Stimulated activated CD8-positive, alpha-beta memory T cell treated with anti-CD3 and anti-CD28 coated beads, Interleukin-2, amount 100 ng/mL, for 48 hours (primary cell): ENCODE data around the gene NSG1.

Source experiments
- DNase-seq, 2 donors: peaks; one replicate each; pipeline ENCODE4 v3.0.0-alpha.2; 2020; ENCODE audit warnings: low read depth in 2 of 2

Gene NSG1

DNA sequence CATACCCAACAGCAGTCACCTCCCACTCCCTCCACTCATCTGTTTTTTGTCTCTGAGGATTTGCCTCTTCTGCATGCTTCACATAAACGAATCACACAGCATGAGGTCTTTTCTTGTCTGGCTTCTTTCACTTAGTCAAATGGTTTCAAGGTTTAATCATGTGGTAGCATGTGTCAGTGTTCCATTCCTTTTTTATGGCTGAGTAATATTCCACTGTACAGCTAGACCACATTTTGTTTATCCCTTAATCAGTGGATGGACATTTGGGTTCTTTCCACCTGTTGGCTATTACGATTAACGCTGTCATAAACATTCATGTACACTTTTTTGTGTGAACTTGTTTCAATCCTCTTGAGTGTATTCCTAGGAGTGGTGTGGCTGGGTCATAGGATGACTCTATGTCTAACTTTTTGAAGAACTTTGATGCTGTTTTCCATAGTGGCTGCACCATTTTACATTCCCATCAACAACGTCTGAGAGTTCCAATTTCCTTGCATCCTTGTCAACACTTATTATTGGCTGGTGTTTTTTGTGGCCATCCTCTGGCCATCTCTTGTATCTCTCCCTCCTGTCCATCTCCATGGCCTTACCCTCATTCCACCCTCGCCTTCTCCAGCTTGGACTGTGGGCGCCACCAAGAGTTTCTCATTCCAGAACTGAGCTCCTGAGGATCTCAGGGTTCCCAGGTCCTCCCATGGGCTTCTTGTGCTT, 12.4 kb upstream of the NSG1 start:
- no peak for DNase-seq

DNA sequence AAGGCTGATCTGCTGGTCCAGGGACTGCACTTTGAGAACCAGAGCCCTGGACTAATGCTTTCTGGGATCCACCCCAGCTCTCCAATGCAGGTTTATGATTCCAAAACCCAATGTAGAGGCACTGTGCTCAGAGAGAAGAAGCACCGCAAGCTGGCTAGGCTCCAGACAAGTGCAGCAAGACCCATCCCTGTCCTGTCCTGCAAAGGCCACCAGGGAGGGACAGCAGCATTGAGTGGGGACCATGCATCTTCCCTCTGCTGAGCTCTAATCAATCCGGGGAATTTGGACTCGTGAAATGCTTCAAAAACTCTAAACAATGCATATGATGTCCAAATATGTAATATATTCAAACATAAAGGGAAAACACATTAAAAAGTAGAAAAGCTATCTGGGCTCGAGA, 10.8 kb upstream of the NSG1 start:
- no peak for DNase-seq

DNA sequence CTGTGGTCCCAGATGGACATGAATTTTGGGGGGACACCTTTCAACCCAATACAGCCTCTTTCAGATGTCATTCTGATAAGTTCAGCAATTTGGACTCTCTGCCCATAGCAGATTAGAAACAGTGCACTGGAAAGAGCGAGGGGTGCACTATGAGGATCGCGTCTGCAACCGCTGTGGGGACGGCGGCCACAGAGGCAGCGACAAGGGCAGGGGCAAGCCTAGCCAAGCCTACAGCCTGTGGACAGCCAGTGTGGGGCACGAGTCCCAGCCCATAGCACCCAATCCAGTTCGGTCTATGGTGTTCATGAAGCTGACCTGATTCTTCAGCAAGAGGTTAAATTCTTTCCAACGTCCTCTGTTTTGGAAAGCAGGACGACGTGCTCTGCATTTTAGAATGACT, 9.7 kb upstream of the NSG1 start:
- no peak for DNase-seq

DNA sequence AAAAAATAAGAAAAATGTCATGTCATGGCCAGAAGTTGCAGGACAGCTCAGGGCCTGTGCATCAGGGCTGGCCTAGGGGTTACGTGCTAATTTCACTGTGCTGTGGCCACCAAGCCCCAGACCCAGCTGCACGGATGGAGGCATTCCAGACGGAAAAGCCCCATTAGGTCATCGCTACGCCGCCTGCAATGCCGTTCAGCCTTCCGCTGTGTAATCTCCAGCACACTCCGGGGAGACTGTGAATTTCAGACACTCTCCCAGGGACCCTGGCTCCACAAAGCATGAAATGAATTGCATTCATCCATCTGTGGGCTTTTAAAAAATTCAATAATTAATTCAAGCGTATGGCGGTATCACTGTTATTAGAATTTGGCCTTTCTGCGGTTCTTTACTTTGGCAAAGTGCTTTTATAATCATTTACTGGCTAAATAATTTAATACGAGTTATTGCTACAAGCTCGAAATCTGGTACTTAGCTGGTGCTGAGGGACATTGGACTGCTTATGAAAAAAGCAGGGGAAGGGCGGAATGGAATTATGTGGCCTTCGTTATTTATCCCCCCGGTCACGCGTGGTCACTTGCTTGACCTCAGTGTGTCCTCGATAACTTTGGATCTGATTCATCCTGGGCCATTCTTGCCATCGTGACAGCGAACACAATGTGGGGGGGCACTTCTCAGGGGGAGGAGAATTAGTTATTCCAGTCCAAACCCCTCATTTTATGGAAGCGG, 9.0 kb upstream of the NSG1 start:
- no peak for DNase-seq

DNA sequence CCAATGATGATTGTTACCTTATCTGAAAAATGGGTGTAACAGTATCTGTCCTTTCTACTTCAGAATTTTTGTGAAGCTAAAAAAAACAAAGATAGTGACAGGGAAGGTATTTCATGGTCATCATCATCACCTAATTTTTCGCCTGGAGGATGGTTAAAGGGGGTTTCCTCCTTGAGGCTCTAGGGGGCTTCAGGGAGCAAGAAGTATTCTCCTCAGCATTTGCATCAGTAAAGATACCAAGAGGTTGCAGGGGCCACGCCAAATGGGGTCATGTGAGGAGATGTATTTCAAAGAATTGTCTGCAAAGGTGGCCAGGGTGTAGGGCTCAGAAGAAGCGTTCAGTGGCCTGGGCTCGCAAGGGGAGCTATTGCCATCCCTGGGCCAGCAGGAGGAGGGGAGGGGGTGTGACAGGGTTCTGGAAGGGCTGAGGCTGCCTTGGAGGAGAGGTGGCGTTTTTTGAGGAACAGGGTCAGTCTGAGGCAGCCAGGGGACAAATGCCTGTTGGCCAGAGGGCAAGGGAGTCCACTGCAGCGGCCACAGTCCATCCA, 7.3 kb upstream of the NSG1 start:
- no peak for DNase-seq

DNA sequence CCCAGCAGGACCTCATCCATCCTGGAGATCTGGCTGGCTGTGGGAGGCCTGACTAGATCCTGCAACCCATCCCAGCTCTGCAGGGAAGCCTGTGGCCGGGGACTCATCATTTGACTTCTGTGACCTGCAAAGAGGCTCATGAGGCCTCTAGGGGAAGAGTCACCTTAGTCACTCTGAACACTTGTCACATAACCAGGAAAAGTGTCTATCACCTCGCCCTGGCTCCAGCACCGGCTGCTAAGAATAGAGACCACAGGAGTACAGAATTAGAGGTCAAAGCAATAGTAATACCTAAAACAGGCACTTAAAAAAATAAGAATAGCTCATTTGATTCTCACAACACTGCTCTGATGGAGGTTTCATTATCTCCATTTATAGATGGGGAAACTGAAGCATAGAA, 3.8 kb upstream of the NSG1 start:
- DNase-seq, result no peak

DNA sequence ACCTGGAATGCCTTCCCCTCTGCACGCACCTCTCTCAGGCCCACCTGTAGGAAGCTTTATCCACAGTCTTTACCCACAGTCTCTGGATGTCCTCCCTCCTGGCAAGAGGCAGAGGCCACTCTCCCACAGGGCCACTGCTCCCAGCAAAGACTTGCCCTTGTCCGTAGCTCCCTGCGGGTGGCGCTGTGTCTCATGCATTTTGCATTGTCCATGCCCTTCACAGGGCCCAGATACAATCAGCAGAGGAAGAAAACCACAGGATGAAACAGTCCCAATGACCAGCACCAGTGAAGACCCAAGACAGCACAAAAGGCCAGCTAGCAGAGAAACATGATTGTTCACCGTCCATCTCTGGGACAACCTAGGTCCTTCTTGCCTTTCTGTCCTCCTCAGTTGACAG, 2.1 kb upstream of the NSG1 start:
- no peak for DNase-seq

DNA sequence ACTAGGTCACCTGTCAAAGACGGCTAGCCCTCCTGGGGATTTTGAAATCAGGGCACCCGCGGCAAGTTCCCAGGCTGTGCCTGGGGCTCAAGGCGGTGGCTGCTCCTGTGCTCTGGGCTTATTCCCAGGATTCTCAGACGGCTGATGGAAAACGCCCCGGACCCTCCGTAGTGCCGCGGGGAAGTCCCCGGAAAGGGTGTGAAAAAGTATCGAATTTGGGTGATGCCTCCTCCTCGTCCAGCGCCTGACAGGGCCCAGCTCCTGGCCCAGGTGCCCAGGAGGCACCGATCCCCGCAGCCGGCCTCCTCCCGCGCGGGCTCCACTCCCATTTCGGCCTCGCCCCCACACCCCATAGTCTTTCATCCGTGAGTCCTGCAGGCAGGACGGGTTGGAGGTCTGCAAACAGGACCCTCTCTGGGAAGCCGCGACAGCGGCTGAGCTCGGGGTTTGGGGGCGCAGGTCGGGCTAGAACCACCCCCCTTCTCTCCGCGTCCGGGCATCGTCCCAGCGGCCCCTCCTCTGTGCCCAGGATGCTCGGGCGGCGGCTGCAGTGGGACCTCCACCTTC, 1.1 kb upstream of the NSG1 start:
- no peak for DNase-seq

DNA sequence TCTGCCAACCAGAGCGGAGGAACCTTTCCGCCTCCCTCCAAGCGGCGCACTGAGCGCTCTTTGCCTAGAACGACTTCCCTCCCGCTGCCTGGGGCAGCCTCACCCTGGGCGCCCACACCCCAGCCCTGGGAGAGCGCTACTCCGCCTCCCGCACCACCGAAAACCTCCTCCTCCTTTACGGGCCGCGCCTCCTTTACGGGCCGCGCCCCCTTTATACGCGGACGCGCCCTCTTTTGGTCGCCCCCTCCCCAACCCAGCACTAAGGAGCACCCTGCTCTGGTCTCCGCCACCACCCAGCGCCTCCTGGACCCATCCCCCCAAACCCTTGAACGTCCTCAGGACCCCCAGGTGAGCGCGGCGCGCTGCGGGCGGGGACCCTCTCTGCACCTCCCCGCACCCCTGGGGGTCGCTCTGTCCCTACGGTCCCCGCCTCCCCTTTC, 586 bp upstream of the NSG1 start:
- DNase-seq, result no peak

DNA sequence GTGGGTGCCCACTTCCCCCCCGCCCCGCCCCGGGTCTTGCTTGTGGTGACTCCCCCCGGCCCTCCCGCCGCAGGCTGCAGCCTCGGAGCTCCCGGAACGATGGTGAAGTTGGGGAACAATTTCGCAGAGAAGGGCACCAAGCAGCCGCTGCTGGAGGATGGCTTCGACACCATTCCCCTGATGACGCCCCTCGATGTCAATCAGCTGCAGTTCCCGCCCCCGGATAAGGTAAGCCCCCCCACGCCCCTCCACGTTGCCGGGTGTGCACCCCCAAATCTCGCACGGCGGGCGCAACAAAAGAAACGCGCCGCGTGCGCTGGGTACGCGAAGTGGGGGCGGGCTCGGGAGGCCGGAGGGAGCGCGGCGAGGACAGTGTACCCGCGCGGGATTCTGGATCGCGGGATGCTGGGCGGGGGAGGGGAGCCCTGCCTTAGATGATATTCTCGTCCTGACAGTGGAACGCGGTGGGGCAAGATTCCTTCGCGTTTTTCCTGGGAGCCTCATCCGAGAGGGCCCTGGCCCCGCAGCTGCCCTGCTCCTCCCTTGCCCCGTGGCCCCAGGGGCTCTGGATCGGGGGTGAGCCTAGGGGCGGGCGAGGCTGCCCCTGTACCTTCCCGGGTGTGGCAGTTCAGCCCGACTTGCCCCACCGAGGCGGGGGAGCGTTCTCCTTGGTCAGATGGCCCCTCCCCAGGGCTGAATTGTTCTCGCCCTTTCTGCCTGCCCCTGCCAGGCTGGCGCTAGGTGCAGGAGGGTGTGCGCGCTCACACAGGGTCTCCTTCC, 819 bp downstream of the NSG1 start:
- DNase-seq, result no peak

DNA sequence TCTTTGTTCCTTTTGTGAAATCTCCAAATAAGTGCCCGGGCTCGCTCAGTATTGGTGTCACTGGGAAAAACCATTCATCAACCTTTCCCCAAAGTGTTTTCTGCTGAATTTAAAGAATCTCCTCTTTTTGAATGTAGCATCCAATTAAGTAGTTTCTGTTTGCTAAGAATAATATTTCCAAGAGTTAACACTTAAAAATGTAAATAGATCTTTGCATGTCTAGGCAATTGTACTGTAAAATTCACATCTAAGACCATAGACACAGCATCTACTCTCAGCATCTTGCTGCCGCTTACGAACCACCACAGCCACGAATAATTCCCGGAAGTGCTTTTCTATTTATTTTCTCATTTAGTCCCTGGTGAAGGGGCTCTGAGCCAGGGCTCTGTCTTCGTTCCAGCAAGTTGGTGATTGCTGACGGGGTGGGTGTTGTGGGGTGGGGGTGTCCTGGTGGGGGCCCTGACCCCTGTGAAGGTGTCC, 1.4 kb downstream of the NSG1 start:
- no peak for DNase-seq

DNA sequence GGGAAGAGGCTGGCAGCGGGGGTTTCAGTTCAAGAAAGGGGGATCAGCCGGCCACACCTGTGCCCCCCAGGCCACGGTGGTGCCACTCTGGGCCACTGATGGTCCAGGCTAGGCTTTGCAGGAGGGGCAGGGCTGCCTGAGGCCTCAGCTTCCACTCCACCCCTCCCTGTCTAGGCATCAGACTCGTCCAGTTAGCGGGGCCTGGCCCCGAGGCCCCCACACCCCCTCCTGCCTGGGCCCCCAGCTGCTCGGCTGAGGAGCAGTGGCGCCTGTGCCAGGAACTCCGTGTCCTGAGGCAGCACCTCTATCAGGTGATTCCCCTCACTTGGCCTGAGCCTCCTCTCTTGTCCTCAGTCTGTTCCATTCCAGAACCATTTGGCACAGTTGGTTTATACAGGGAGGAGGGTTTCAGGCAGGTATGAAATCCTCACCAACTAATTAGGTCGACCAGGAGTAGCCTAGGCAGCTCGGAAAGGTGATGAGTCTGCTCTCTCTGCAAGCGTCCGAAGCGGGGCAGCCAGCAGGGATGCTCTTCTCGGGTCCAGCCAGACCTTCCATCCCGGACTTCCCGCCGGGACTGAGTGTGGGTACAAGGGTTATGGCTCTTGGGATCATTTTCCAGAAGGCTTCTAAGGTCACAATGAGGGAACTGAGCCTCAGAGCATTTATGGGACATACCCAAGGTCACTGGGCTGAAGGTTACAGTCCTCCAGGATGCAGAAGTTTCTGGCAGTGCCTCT, 2.1 kb downstream of the NSG1 start:
- DNase-seq, result no peak

DNA sequence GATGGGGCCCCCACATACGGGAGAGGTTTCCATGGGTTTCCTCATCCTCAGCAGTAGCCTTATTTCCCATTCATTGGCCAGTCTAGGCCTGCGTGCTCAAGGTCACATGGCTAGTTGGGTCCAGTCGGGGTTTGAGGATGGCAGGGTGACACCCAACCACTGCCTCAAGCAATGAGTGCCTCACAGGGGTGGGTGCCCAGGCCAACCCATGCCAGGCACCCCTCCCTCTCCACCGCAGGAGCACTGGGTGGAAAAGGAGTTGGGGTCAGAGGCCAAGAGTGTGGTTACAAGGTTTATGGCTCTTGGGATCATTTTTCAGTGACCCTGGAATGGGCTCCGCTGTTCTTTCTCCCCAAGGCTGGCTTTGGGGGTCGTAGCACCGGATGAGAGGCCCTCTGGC, 3.1 kb downstream of the NSG1 start:
- DNase-seq, result no peak

DNA sequence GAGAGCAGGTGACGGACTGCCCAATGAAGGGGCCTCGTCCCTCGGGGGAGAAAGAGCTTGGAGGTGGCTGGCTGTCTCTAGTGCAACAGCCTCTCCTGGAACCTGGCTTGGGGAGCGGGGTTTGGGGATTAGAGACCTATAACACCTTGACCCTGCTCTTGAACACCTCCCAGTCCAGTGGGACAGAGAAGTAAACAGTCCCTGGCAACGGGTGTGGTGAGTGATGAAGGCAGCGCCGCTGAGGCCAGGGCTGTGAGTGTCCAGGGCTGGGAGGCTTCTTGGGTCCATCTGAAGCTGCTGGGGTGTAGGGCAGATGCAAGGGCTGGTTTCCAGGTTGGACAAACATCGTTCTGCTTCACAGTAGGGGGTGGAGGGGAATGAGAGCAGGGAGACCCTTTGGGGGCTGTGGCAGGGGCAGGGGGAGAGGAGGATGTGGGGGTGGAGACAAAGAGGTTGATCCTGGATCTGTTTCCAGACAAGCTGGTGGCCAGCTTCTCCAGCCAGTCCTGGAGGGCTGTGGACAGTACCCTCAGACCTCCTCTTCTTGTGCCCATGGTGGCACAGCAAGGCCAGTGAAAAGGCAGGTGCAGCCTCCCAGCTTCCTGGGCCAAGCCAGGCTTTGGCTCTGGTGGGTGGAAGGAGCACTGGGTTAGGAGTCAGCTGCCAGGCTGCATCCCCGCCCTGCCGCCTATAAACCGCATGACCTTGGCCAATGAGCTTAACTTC, 3.8 kb downstream of the NSG1 start:
- no peak for DNase-seq

DNA sequence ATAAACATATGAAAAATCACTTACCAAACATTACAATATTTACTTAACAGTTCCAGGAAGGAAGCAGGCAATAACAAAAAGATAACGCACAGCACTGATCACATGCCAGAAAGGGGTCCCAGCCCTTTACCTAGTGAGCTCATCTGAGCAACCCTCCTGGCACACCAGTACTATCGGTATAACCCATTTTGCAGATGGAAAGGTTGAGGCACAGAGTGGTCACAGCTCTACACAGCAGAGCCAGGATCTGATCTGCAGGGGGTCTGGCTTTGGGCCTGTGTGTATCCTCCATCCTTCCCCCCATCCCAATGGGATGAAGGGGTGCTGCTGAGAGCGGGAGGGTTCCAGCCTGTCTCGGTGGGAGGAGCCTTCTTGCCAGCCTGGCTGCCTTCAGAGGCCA, 5.0 kb downstream of the NSG1 start:
- no peak for DNase-seq

DNA sequence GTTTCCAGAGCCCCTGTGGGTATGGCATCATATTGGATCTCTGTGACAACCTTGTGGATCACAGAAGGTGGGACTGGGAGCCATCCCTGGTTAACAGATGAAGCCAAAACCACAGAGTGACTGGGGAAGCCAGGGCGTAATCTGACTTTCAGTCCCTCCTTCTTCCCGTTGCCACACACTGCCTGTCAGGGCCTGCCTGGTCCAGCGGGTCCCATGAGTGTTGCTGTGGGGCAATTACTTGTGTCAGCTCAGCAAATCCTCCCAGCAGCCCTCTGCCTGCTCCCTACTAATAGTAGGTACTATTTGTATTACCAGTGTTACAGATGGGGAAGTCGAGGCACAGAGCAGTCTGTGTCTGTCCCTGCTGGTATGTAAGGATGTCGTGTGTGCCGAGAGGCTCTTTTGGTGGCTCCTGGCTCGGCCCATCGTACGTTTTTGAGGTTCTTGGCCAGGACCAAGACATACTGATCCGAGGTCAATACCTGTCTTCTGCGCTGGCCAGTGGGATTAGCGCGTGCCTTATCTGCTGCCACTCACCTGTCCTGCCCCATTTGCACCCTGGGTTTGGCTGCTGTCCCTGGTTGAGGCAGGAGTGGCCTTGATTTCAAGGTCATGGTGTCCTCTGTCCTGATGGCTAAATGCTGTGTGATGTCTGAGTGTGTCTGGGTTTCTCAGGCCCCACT, 5.7 kb downstream of the NSG1 start:
- no peak for DNase-seq

DNA sequence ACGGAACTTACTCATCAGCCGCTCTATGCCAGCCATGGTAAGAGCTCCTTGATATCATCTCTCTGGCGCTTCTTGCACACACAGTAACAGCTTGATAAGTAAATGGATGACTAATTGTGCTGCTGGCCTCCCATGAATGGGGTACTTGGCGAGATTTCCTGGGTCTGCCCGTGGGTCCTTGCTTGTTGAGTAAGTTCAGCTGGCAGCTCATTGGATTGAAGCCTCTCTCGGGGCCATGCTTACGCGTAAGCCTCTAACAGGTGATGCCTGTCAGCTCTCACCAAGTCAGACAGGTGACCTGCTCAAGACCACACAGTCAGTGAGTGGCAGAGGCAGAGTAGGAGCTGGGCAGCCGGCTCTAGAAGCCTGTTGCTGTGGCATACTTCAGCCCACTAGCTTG, 7.7 kb downstream of the NSG1 start:
- DNase-seq, result no peak

DNA sequence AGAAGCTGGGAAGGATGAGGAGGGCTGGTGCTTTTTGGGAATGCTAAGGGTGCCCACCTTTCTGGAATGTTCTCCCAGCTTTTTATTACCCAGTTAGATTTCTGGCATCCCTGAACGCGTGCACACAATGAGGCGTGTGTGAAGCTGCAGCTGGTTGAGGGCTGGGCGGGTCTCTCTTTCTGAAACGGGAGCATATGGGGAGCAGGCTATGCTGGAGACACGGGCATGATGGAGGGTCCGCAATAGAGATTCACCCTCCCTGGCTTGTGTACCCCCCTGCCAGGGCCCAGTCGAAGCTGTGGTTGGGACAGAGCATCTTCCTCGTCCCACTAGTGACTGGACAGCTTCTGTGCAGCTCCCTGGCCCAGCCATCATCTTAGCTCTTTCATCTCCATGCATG, 8.5 kb downstream of the NSG1 start:
- DNase-seq, result no peak

DNA sequence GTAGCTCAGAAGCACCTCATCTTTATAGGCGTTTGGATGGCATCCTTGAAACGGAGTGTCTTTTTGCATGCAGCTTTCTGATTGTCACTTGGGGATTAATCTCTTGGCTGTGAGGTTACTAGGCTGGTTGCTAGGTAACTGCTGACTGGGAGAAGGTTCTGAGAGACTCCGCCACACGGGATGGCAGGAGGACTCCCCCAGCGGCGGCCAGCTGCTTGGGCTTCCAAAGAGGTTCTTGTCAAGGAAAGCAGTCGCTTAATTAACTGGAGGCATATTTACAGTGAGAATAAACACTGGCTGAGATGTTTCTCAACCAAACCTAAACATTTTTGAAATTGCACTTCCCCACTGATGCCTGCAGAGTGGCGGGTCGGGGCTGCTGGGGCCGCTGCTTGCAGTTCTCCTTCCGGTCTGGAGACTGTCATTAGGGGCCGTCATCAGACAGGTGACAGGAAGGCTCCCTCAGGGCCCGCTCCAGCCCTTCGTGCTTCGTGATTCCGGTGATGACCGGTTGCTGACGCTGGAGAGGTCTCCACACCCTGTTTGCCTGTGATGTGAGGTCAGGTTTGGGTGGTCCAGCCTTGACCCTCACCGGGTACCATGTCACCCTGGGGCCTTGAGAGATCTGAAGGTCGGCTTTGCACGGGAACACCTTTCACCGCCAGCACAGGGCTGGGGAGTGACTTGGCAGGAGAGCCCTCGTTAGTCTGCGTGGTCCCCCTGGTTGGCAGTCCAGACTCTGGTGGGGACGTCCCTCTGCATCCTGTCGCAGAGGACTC, 9.1 kb downstream of the NSG1 start:
- DNase-seq, result no peak
